Duodenal mucosa (tissue), 2 donors: ENCODE results near the gene REV1.
"Not testable (repeated sequence)": the region's sequence is repeated elsewhere in the genome, so short reads cannot be mapped to it uniquely, and the experiment has no call there.

Source experiments
- H3K27ac ChIP-seq: one replicate; pipeline ENCODE4 v1.7.0; 2013; ENCODE audit warnings: low read depth, low read length
- H3K27me3 ChIP-seq, 2 donors: one replicate each; pipeline ENCODE4 v1.7.0; 2013; ENCODE audit warnings: low read length in 2 of 2, control low read depth in 1 of 2; ENCODE audit not compliant: insufficient read depth in 2 of 2, control insufficient read depth in 1 of 2
- H3K36me3 ChIP-seq, 2 donors: one replicate each; pipeline ENCODE4 v1.7.0; 2013; ENCODE audit warnings: low read length in 2 of 2, control low read depth in 1 of 2; ENCODE audit not compliant: insufficient read depth in 2 of 2, control insufficient read depth in 1 of 2
- H3K4me1 ChIP-seq, 2 donors: one replicate each; pipeline ENCODE4 v1.7.0; 2013; ENCODE audit warnings: low read length in 2 of 2, control low read depth in 1 of 2; ENCODE audit not compliant: insufficient read depth in 2 of 2, control insufficient read depth in 1 of 2
- H3K4me3 ChIP-seq, 2 donors: one replicate each; pipeline ENCODE4 v1.7.0; 2013; ENCODE audit warnings: low read length in 2 of 2, low read depth in 1 of 2
- H3K9ac ChIP-seq, 2 donors: one replicate each; pipeline ENCODE4 v1.7.0; 2013; ENCODE audit warnings: low read length in 2 of 2, low read depth in 1 of 2
- H3K9me3 ChIP-seq, 2 donors: one replicate each; pipeline ENCODE4 v1.7.0; 2013; ENCODE audit warnings: low read length in 2 of 2, control low read depth in 1 of 2; ENCODE audit not compliant: control insufficient read depth in 1 of 2

Gene REV1

GRCh38 chr2:99374747-99375146 is 115.1 kb downstream of the REV1 start:
- no peaks in the 10 kb centered on the region for H3K27me3 ChIP-seq
- H3K4me3 ChIP-seq = no peak overlapping the region
- H3K4me1 ChIP-seq = no peaks in the 10 kb centered on the region
- H3K27ac ChIP-seq = no peak overlapping the region
- H3K9me3 ChIP-seq = no peaks in the 10 kb centered on the region
- H3K9ac ChIP-seq = no peak overlapping the region
- H3K36me3 ChIP-seq = peaks cover 12 to 58% of the 10 kb centered on the region in 2 donors

- no peaks in the 10 kb centered on the region for H3K27me3 ChIP-seq
- no peaks in the 10 kb centered on the region for H3K4me1 ChIP-seq
- no peak overlapping the region for H3K27ac ChIP-seq
- no peak overlapping the region for H3K4me3 ChIP-seq
- no peak overlapping the region for H3K9ac ChIP-seq
- no peaks in the 10 kb centered on the region for H3K9me3 ChIP-seq
- H3K36me3 ChIP-seq = peaks cover 11 to 60% of the 10 kb centered on the region in 2 donors
Observed at GRCh38 chr2:99373144-99373543, 116.7 kb downstream of the REV1 start.

- not testable (repeated sequence) for H3K9ac ChIP-seq, H3K27ac ChIP-seq, H3K27me3 ChIP-seq, H3K4me1 ChIP-seq, H3K9me3 ChIP-seq, H3K4me3 ChIP-seq
- peaks cover 31 to 69% of the 10 kb centered on the region in 2 donors for H3K36me3 ChIP-seq
Observed at GRCh38 chr2:99368854-99369253, 121.0 kb downstream of the REV1 start.

GRCh38 chr2:99365661-99366060 is 124.2 kb downstream of the REV1 start:
- Histone ChIP-seq H3K9ac (no peak overlapping the region), H3K9me3 (no peaks in the 10 kb centered on the region), H3K36me3 (peaks cover 33 to 67% of the 10 kb centered on the region in 2 donors), H3K4me3 (no peak overlapping the region), H3K27ac (no peak overlapping the region), H3K27me3 (no peaks in the 10 kb centered on the region), H3K4me1 (no peaks in the 10 kb centered on the region)

GRCh38 chr2:99356853-99357252 is 133.0 kb downstream of the REV1 start:
- Histone ChIP-seq H3K9me3 (no peaks in the 10 kb centered on the region), H3K36me3 (peaks cover 3 to 9% of the 10 kb centered on the region in 2 donors), H3K4me3 (no peak overlapping the region), H3K9ac (no peak overlapping the region), H3K27ac (no peak overlapping the region), H3K4me1 (no peaks in the 10 kb centered on the region), H3K27me3 (no peaks in the 10 kb centered on the region)

- not testable (repeated sequence) for H3K9ac ChIP-seq, H3K9me3 ChIP-seq, H3K4me3 ChIP-seq, H3K4me1 ChIP-seq, H3K36me3 ChIP-seq, H3K27me3 ChIP-seq, H3K27ac ChIP-seq
Observed at GRCh38 chr2:99354825-99355224, 135.0 kb downstream of the REV1 start.

- no peaks in the 10 kb centered on the region for H3K9me3 ChIP-seq
- no peaks in the 10 kb centered on the region for H3K4me1 ChIP-seq
- H3K9ac ChIP-seq = no peak overlapping the region
- no peak overlapping the region for H3K4me3 ChIP-seq
- no peak overlapping the region for H3K27ac ChIP-seq
- H3K36me3 ChIP-seq = no peaks in the 10 kb centered on the region
- no peaks in the 10 kb centered on the region for H3K27me3 ChIP-seq
Observed at GRCh38 chr2:99354070-99354469, 135.7 kb downstream of the REV1 start.
